ENCODE results near the gene FLT1. TPM values are rescaled to one million over a fixed set of nuclear protein-coding genes. Genes with fewer than 3 reads are reported as not detected.
A peak's percentile ranks its signal among the peaks of the same experiment; 100 is the strongest.

FLT1 gene
- total RNA-seq, 1 donor from 2014 or later = 46.3 TPM

DNA sequence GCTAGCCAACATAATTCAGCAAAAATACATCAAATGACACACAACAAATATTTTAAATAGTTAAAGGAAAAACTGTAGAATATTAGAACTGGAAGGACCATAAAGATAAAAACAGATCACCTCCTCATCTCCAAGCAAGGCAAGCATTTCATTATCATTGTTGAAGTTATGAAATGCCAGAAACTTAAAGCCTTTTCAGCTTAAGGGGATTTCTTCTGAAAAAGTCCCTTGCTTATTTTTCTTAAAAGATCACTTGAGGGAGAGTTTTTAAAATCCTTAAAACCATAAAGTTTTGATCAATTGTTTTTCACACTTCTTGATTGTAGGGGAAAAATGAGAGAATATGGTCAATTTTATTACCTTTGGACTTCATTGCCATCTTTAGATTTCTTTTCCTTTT lies 37.4 kb downstream of the FLT1 start:
- DNase-seq = no peak

DNA sequence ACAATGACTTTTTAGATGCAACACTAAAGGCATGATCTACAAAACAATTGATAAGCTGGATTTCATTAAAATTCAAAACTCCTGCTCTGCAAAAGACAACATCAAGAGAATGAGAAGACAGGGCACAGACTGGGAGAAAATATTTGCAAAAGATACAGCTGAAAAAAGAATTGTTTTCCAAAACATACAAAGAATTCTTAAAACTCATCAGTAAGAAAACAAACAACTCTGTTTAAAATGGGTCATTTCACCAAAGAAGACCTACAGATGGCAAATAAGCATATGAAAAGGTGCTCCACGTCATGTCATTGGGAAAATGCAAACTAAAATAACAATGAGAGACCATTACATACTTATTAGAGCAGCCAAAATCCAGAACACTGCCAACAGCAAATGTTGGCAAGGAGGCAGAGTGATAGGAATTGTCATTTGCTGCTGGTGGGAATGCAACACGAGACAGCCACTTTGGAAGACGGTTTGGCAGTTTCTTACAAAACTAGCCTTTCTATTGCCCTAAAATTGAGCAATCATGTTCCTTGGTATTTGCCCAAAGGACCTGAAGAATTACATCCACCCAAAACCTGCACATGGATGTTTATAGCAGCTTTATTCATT lies 39.2 kb downstream of the FLT1 start:
- no peak for DNase-seq

DNA sequence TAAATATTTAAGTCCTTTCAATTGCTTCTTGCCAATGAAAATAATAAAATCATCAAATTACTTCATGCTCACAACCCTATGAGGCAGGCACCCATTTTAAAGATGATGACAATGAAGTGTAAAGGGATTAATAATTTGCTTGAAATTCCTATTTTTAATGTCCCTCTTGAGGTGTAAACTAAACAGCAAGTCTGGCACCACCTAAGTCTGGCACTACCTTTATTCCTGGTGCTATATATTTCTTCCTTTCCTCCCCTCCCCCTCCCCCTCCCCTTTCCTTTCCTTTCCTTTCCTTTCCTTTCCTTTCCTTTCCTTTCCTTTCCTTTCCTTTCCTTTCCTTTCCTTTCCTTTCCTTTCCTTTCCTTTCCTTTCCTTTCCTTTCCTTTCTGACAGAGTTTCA lies 42.2 kb downstream of the FLT1 start:
- DNase-seq = no peak

DNA sequence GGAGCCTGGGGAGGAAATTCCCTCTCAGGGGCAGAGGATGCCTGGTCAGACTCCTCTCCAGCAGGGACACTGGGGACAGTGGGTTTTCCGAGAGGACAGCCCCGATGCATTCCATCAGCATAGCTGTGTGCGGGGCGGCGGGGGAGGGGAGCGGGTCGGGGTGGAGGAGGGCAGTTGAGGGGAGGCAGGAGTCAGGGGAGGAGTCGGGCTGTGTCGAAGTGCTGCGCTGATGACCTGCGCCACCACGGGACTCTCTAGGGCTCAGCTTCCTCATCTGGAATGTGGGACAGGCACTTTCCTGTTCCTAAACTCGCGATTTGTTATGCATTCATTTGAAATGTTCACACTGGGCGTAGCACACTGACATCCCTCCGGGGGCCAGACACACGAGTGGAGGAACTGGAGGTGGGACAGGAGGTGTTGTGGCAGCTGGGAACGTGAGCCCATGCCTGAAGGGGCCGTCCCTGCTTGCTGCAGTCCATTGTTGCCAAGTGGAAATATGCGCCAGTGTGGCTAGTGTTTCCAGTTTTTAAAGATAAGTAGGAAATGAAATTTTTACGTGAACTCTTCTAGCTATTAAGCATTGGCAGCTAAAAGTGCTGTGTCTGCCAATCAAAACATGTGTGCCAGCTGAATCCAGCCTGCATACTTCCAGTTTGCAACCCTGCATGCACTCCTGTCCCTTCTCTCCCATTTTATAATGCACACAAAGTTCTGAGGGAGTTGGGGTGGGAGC lies 43.3 kb downstream of the FLT1 start:
- DNase-seq = peak; percentile 48

DNA sequence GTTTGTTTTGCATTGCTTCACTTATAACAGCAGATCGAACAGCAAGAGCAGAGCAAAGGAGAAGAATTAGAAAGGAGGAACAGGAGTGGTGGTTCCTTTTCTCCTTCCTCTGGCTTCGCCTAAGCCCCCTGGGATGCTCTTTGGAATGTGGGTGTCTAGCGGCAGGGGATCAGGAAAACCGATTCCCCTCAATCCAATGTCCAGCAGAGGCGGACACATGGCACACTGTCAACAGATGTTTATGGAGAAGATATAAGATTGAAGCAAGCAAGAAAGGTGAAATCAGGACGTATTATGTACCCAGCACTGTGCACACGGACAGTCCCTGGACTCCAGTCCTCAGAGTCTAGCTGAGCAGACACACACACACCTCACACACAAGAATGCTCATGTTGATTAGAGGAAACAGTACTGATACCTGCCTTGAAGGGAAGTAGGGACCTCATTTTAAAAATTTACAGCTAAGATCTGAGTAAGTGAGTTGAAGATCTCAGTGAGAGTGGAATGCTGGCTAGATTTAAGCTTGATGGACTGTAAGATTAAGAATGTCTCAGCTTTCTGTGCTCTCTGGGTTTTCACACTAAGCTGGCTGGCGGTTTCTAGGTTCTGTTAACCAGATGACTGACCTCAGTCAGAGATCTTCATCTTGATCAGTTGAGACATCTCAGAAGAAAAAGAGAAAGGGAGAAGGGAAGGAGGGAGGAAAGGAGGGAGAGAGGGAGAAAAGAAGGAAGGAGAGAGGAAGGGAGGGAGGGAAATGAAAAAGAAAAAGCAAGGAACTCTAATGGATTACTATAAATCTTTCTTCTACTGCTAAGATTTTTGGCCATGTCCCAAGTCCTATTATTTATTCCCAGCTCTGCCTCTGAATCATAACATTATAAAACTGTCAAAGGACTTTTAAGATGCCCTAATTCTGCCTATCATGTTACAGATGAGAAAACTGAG lies 44.8 kb downstream of the FLT1 start:
- DNase-seq = no peak

DNA sequence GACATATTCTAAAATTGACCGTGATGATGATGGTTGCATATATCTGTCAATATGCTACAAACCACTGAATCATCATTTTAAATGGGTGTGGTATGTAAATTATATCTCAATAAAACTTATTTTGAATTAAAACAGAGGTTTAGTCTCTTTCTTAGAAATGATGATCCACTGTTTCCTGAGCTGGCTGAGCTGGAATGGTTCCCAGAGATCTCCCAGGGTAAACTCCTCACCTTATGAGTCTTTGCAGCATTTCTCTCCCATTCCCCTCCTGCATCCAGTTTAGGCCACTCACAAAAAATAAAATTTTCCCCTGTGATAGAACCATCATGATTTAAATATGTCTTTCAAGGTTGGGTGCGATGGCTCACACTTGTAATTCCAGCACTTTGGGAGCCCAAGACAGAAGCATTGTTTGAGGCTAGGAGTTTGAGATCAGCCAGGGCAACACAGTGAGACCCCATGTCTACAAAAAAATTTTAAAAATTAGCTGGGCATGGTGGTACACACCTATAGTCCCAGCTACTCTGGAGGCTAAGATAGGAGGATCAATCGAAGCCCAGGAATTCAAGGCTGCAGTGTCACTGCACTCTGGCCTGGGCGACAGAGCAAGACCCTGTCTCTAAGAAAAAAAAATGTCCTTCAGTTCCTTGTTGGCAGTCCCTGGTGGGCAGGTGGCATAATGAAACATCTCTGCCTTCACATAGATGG lies 46.1 kb downstream of the FLT1 start:
- no peak for DNase-seq

DNA sequence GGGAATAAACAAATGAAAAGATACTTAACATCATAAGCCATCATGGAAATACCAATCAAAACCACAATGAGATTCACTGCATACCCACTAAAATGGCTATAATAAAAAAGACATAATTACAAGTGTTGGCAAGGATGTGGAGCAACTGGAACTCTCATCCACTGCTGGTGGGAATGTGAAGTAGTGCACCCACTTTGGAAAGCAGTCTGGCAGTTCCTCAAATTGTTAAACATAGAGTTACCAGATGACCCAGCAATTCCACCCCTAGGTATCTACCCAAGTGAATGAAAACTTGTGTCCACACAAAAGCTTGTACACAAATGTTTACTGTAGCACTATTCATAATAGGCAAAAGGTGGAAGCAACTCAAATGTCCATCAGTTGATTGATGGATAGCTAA lies 46.9 kb downstream of the FLT1 start:
- no peak for DNase-seq

DNA sequence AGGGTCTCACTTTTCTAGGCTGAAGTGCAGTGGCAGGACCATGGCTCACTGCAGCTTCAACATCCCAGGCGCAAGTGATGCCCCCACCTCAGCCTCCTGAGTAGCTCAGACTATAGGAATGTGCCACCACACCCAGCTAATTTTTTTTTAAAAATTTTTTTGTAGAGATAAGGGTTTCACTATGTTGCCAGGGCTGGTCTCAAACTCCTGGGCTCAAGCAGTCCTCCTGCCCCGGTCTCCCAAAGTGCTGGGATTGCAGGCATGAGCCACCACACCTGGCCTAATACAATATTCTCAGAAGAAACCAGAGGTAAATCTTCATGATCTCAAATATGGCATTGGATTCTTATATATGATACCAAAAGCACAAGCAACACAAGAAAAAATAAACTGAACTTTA lies 47.7 kb downstream of the FLT1 start:
- DNase-seq = no peak

DNA sequence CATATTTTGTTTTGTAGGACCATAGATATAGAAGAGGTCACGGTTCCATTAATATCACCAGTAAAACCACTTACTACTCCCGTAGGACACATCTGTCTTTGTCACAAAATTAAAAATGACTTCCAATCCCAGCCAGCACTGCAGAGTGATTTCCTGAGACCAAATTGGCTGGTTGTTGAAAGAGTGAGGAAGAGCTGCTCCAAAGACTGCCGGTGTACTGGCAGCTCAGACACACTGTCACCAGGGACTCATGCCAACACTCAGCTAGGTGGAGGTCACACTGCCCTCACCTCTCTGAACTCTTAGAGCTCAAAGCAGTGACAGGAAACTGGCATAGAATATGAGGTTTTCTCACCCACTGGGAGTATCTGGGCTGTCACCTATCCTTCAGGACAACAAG lies 52.1 kb downstream of the FLT1 start:
- DNase-seq = no peak

DNA sequence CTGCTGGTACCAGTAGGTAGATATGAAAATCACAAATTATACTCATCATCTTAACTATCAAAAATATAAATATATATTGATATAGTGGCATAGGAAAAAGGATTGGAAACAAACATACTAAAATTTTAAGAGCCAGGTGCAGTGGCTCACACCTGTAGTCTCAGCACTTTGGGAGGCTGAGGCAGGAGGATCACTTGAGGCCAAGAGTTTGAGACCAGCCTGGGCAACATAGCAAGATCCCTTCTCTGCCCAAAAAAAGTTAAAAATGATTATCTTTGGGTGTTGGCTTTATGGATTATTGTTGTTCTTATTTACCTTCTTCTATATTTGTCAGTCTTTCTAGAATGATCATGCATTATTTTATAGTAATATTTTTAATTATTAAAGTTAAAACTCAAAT lies 53.4 kb downstream of the FLT1 start:
- DNase-seq = no peak

DNA sequence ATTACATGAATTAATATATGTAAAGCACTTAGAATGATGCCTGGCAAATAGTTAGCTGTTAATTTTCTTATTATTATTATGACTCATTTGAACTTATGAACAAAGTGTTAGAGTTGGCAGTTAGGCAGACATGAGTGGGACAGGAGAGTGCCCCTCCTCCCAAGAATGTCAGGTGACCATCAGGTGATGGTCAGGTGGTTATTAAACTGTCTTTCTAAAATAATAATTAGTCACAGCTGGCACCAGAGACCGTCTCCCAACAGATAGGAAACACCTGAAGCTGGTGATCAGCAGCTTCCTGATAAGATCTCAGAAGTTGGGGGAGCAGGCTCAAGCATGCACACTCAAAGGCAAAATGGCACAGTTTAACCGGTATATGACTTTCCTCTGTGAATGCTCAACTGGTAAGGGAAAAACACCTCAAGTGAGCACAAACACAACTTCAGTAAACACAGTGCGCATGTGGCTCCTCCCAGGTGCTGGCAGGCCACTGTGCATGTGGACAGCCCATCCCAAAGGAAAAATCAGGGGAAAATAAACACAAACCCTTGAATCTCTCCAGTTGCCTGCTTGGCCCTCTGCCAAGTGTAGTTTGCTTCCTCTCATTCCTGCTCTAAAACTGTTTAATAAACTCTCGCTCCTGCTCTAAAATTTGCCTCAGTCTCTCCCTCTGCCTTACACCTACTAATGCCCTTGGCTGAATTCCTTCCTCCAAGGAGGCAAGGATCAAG lies 54.0 kb downstream of the FLT1 start:
- DNase-seq = no peak

DNA sequence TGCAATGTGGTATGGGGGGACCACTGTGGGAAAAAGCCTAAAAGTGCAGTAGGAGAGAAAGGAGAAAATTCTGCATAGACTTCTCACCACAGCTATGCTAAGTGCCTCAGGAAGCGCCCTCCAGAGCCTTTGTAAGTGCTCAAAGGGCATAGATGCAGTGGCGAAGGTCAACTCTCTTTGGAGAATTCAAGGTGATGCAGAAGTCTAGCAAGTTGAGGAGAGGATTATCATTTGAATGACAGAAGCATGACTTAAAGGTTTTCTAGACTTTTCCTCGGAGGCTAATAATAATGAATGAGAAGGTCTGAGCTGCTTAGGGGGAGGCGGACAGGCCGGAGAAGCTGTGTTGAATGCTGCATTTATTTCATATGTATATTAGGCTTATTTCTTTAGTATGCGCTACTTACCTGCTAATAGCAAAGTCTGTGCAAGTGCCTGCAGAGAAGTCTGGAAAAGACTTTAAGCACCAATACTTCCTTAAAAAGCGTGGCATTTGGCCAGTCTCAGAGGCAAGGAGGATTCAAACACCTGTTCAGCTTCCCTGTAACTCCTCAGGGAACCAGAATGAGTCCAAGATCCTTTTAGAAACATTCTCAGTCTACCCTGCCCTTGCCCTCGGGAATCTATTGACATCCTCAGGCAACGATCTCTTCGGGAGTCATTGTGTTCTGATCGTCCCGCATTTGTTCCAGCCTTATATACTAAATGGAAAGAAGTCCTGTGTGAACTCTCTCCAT lies 56.2 kb downstream of the FLT1 start:
- DNase-seq = no peak

DNA sequence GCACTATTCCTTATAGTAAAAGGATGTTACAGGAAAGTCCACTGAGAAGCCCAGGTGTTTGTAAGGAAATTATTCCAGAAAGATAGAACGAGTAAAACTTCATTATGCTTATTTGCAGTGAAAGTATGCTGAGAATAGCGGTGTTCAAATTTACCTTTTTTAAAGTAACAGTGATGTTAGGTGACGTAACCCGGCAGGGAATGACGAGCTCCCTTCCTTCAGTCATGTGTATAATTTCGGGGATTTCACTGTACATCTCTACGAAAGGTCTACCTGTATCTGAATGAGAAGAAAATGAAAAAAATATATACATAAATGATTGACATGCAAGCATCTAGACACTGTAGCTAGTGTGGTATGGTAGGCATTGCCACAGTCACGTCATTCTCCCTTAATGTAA lies 56.9 kb downstream of the FLT1 start:
- DNase-seq = no peak

DNA sequence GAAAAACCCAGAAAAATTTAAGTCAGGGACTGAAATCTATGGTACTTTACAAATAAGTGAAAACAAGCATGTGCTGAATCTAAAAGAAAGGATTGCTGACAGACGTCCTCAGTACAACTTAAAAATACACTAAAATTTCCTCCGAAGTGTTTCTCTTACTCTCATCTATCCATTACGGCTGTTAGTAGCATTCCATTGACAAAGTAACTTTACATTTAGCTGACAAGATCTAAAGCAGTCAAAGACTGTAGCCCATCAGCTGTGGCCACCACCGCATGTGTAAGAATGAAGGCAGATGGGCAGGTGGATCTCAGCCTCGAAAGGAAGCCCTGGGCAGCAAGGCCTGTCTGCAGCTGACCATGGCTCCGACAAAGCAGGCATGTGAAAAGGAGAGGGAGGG lies 59.0 kb downstream of the FLT1 start:
- DNase-seq = no peak

DNA sequence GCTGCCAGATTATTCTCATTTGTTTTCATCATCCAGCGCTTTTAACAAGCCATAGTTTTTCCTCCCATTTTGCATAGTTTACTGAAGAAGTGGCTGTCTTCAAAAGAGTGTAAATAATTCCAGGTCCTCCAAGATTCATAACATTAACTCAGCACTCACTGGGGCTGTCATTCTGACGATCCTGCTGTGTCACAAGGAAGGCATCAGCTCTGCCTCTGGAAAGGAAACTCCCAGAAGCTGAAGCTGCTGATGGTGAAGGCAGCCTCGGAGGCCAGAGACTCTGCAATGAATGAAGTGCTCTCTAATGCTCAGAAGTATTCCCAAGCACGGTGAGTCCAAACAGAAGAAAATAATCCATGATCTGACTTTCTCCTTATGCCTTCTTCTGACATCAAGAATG lies 60.0 kb downstream of the FLT1 start:
- DNase-seq = no peak

DNA sequence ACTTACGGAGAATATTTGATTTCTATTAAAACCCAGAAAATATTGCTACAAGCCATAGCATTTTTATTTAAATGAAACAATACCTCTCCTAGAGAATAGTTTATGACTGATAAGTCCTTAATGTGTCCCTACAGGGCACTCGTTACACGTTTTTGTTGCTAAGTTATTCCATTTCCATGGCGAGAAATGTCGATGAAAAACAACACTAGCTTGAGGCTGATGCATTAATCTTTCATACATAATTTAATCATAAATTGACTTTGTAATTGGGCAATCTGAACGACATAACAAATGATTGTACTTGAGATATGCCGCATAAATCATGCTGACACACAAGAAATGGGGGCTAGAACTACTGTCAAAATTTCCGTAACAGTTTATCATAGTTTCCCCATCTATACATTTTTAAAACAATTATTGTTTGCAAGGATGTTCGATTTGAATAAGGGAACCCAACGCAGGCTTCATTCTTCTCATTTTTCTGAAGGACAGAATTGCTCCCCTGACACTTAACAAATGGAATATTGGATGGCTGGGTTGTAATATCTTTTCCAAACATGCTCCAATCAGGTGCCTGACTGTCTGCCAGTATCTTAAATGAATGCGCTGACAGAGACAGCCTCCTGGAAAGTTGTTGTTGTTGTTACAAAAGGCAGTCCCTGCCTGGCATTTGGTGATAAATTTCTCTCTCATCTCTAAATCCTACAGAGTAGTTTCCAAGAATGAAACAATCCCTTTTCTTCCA lies 61.9 kb downstream of the FLT1 start:
- no peak for DNase-seq

DNA sequence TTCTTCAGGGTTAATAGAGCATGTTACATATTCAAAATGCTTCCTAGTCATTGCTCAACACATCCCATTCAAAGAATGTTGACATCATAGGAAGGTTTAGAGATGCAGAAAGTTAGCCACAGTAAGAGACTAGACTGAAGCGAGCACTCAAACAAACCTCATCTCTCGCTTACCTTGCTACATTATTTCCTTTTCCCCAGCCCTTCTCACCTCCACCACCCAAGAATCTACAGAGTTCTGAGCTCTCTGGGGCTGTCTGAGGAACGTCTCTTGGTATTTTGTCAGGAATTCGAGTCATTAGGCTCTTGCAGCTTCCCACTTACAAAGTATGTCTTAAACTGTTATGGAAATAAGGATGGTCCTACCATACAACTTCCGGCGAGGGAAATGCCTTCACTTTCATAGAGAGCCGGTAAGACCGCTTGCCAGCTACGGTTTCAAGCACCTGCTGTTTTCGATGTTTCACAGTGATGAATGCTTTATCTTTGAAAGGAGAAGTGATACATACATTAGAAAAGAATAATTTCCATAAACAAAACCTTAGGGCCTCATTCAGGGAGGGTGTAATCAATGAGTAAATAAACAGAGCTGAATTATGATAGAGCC lies 65.1 kb downstream of the FLT1 start:
- DNase-seq = no peak

DNA sequence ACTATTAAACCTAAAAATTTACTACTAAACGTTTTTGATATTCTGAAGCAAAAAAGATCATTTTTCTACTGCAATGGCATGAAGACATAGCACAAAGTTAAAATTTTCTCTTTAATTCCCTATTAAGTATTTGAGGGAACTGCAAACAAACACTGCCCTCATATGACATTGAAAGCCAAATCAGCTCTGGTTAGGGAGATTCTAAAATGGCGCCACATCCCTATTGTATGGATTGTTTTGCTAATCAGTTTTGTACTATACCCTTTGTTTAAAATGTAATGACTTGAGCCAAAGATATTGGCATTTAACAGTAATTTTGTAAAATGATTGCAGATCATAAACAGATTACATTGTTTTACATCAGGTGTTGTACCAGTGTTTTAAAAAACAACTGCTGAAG lies 65.8 kb downstream of the FLT1 start:
- no peak for DNase-seq

DNA sequence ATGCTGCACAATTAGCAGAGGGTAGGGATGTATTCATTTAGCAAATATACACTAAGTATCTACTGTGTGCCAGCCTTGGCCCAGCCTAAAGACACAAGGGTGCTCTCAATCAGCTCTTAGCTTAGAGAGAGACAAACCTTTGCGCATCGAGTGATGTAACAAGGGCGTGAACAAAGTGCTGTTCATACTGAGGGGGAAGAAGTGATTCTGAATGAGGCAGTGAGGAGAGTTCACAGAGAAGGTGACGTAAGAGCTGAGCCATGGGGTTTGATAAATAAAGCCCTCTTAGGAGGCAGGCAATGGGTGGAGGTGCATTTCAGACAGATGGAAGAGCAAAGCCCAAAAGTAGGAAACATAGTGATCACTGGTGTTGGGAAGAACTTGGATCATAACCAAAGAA lies 68.5 kb downstream of the FLT1 start:
- no peak for DNase-seq

DNA sequence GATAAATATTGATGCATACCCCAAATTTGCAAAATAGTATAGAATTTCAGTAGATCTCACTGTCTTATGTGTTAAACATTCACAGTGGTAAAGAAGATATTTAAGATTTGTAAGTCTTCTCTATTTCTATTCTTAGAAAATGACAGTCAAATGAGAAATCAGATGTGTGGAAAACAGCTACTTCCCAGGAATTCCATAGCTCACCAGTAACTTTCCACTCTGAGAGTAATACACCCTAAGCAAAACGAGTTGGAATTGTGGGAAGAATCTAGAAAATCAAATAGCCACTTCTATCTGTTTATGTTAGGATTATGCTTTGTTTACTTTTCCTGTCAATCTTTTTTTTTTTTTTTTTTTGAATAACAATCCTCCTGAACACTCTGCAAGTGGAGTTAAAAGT lies 69.1 kb downstream of the FLT1 start:
- no peak for DNase-seq
